Hepatocyte (in vitro differentiated cells): ENCODE results near the gene LAMTOR1. TPM values are rescaled to one million over a fixed set of nuclear protein-coding genes. Genes with fewer than 3 reads are reported as not detected.

Source experiments
- DNase-seq: peaks from one replicate; pipeline ENCODE4 v3.0.0-alpha.2; 2016; ENCODE audit warnings: low spot score
- H2AFZ ChIP-seq: fragments of 200-600 bp; sonication (generic); 2 replicates; pipeline ENCODE4 v1.6.0; 2016; ENCODE audit warnings: antibody characterized with exemption, mild to moderate bottlenecking
- H3K27ac ChIP-seq: fragments of 200-600 bp; sonication (generic); 2 replicates; pipeline ENCODE4 v1.5.1; 2016; ENCODE audit warnings: mild to moderate bottlenecking
- H3K27me3 ChIP-seq: fragments of 200-600 bp; sonication (generic); 2 replicates; pipeline ENCODE4 v1.6.1; 2016
- H3K36me3 ChIP-seq: fragments of 200-600 bp; sonication (generic); replicated peaks from 2 replicates; pipeline ENCODE4 v1.5.1; 2016; ENCODE audit warnings: low read depth; ENCODE audit not compliant: insufficient read depth
- H3K4me1 ChIP-seq: fragments of 200-600 bp; sonication (generic); 2 replicates; pipeline ENCODE4 v1.5.1; 2016; ENCODE audit warnings: mild to moderate bottlenecking, moderate library complexity; ENCODE audit not compliant: insufficient read depth
- H3K4me2 ChIP-seq: fragments of 200-600 bp; sonication (generic); 2 replicates; pipeline ENCODE4 v1.6.0; 2016
- H3K4me3 ChIP-seq: fragments of 200-600 bp; sonication (generic); 2 replicates; pipeline ENCODE4 v1.5.1; 2016; ENCODE audit warnings: mild to moderate bottlenecking
- H3K79me2 ChIP-seq: fragments of 200-600 bp; sonication (generic); 2 replicates; pipeline ENCODE4 v1.6.0; 2017; ENCODE audit warnings: mild to moderate bottlenecking
- H3K9me2 ChIP-seq: fragments of 200-600 bp; sonication (generic); replicated peaks from 2 replicates; pipeline ENCODE4 v1.6.0; 2017; ENCODE audit warnings: mild to moderate bottlenecking; ENCODE audit not compliant: insufficient read depth
- H3K9me3 ChIP-seq: fragments of 200-600 bp; sonication (generic); 2 replicates; pipeline ENCODE4 v1.5.1; 2016; ENCODE audit warnings: low read depth, mild to moderate bottlenecking
- H4K20me1 ChIP-seq: fragments of 200-600 bp; sonication (generic); 2 replicates; pipeline ENCODE4 v1.6.0; 2016; ENCODE audit warnings: mild to moderate bottlenecking; ENCODE audit not compliant: insufficient read depth, poor library complexity, severe bottlenecking
- EZH2 ChIP-seq: fragments of 200-600 bp; sonication (generic); IDR thresholded peaks from 2 replicates; pipeline ENCODE4 v1.6.1; 2016; ENCODE audit warnings: antibody characterized with exemption, mild to moderate bottlenecking, borderline replicate concordance
- EZH2phosphoT487 ChIP-seq: fragments of 200-600 bp; sonication (generic); IDR thresholded peaks from one replicate; pipeline ENCODE4 v1.6.1; 2018; ENCODE audit warnings: antibody characterized with exemption, mild to moderate bottlenecking, low read depth, moderate library complexity; ENCODE audit not compliant: unreplicated experiment, severe bottlenecking
- WGBS: methylation state at CpG from one replicate; pipeline ENCODE4 v1.1.6; 2016; ENCODE audit warnings: low lambda C conversion rate; ENCODE audit errors: missing lambda C conversion rate; 5-methylcytosine and 5-hydroxymethylcytosine counted together
- polyA plus RNA-seq: library from polyadenylated mRNA; unstranded; fragments of >200 nt; fragmentation: Nextera tagmentation; extraction: Ambion mirVana; gene quantifications from 2 replicates; pipeline ENCODE4 v1.2.1, GENCODE V29; 2016
- total RNA-seq: library from RNA; depleted of rRNA; stranded (reverse); fragments of >200 nt; gene quantifications from 2 replicates; pipeline ENCODE4 v1.2.3, GENCODE V29; 2014
- TF ChIP-seq, protein P1 (sequence below): fragments of 200-600 bp; sonication (generic); IDR thresholded peaks from 2 replicates; pipeline ENCODE4 v1.5.1; 2016; ENCODE audit warnings: antibody characterized with exemption, mild to moderate bottlenecking; ENCODE audit not compliant: poor library complexity

LAMTOR1 gene
- total and polyA plus RNA-seq, 2 experiments from 2014 or later: 109 to 181 TPM

GRCh38 chr11:72078477-72078876 is 24.6 kb downstream of the LAMTOR1 start:
- no peaks in the 10 kb centered on the region for H3K9me2 ChIP-seq
- peak overlapping the region; percentile 90 for H3K4me2 ChIP-seq
- H2AFZ ChIP-seq: no peak overlapping the region
- peaks cover 14% of the 10 kb centered on the region for H3K4me1 ChIP-seq
- no peaks in the 10 kb centered on the region for H3K27me3 ChIP-seq
- peak overlapping the region; percentile 47 for H3K27ac ChIP-seq
- H3K36me3 ChIP-seq: no peaks in the 10 kb centered on the region
- TF ChIP-seq EZH2phosphoT487: no peak
- TF ChIP-seq, protein P1, sequence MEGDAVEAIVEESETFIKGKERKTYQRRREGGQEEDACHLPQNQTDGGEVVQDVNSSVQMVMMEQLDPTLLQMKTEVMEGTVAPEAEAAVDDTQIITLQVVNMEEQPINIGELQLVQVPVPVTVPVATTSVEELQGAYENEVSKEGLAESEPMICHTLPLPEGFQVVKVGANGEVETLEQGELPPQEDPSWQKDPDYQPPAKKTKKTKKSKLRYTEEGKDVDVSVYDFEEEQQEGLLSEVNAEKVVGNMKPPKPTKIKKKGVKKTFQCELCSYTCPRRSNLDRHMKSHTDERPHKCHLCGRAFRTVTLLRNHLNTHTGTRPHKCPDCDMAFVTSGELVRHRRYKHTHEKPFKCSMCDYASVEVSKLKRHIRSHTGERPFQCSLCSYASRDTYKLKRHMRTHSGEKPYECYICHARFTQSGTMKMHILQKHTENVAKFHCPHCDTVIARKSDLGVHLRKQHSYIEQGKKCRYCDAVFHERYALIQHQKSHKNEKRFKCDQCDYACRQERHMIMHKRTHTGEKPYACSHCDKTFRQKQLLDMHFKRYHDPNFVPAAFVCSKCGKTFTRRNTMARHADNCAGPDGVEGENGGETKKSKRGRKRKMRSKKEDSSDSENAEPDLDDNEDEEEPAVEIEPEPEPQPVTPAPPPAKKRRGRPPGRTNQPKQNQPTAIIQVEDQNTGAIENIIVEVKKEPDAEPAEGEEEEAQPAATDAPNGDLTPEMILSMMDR: no peak
- TF ChIP-seq EZH2: no peak
- no peak overlapping the region for H3K4me3 ChIP-seq
- H4K20me1 ChIP-seq: no peaks in the 10 kb centered on the region
- H3K79me2 ChIP-seq: peaks cover 64% of the 10 kb centered on the region
- H3K9me3 ChIP-seq: no peaks in the 10 kb centered on the region
- no peak for DNase-seq
- 75% methylated on average over 6 of the region's 6 CpGs for WGBS

- Histone ChIP-seq H3K79me2 (peaks cover 89% of the 10 kb centered on the region), H3K4me3 (no peak overlapping the region), H3K4me1 (peaks cover 15% of the 10 kb centered on the region), H3K4me2 (no peak overlapping the region), H3K9me3 (no peaks in the 10 kb centered on the region), H2AFZ (no peak overlapping the region), H3K27ac (no peak overlapping the region), H3K9me2 (no peaks in the 10 kb centered on the region), H3K27me3 (no peaks in the 10 kb centered on the region), H4K20me1 (no peaks in the 10 kb centered on the region), H3K36me3 (no peaks in the 10 kb centered on the region)
- TF ChIP-seq EZH2 (no peak), EZH2phosphoT487 (no peak)
- TF ChIP-seq, protein P1: no peak
- 78% methylated on average over 4 of the region's 4 CpGs for WGBS
- no peak for DNase-seq
Measured at GRCh38 chr11:72075756-72076155, 27.3 kb downstream of the LAMTOR1 start.

GRCh38 chr11:72075109-72075508 is 28.0 kb downstream of the LAMTOR1 start:
- Histone ChIP-seq H3K9me3 (no peaks in the 10 kb centered on the region), H3K27me3 (no peaks in the 10 kb centered on the region), H3K9me2 (no peaks in the 10 kb centered on the region), H3K4me3 (no peak overlapping the region), H4K20me1 (no peaks in the 10 kb centered on the region), H3K4me2 (no peak overlapping the region), H2AFZ (no peak overlapping the region), H3K79me2 (peaks cover 95% of the 10 kb centered on the region), H3K36me3 (no peaks in the 10 kb centered on the region), H3K27ac (no peak overlapping the region), H3K4me1 (peaks cover 21% of the 10 kb centered on the region)
- no peak for DNase-seq
- WGBS: 100% methylated on average over 1 of the region's 1 CpG
- TF ChIP-seq, protein P1: no peak
- TF ChIP-seq EZH2: no peak
- no peak for TF ChIP-seq EZH2phosphoT487

- Histone ChIP-seq H3K27me3 (no peaks in the 10 kb centered on the region), H3K4me3 (no peak overlapping the region), H2AFZ (no peak overlapping the region), H3K4me1 (peaks cover 17% of the 10 kb centered on the region), H3K79me2 (peaks cover 95% of the 10 kb centered on the region), H3K9me2 (no peaks in the 10 kb centered on the region), H4K20me1 (no peaks in the 10 kb centered on the region), H3K36me3 (no peaks in the 10 kb centered on the region), H3K27ac (peak overlapping the region; percentile 79), H3K9me3 (no peaks in the 10 kb centered on the region), H3K4me2 (peak overlapping the region; percentile 42)
- TF ChIP-seq EZH2 (no peak), EZH2phosphoT487 (no peak)
- TF ChIP-seq, protein P1: no peak
- 79% methylated on average over 3 of the region's 3 CpGs for WGBS
- peak; percentile 48 for DNase-seq
Measured at GRCh38 chr11:72072348-72072747, 30.7 kb downstream of the LAMTOR1 start.
